Cardiac muscle cell (in vitro differentiated cells and primary cell): ENCODE measurements around the gene SLC2A5. TPM values are rescaled to one million over a fixed set of nuclear protein-coding genes. Genes with fewer than 3 reads are reported as not detected.

Experiments used
- DNase-seq, 2 donors: peaks; one replicate each; pipeline versions ENCODE4 v3.0.0 to v3.0.0-alpha.2; 2010 to 2017; ENCODE audit warnings: low read depth in 1 of 2, low spot score in 1 of 2
- H3K27ac ChIP-seq: fragments of 200-600 bp; sonication (generic); 2 replicates; pipeline ENCODE4 v1.5.1; 2016
- H3K27me3 ChIP-seq: fragments of 200-600 bp; sonication (generic); 2 replicates; pipeline ENCODE4 v1.6.0; 2016; ENCODE audit warnings: control low read depth
- H3K36me3 ChIP-seq: fragments of 200-600 bp; sonication (generic); 2 replicates; pipeline ENCODE4 v1.5.1; 2016; ENCODE audit warnings: control low read depth
- H3K4me1 ChIP-seq: fragments of 200-600 bp; sonication (generic); 2 replicates; pipeline ENCODE4 v1.8.1; 2017; ENCODE audit warnings: low read depth, mild to moderate bottlenecking, mixed run types
- H3K4me3 ChIP-seq: fragments of 200-600 bp; sonication (generic); 2 replicates; pipeline ENCODE4 v1.5.1; 2016; ENCODE audit warnings: mild to moderate bottlenecking
- H3K9me3 ChIP-seq: fragments of 200-600 bp; sonication (generic); 2 replicates; pipeline ENCODE4 v1.5.1; 2017; ENCODE audit warnings: low read depth, mild to moderate bottlenecking, control low read depth
- polyA plus RNA-seq: library from polyadenylated mRNA; unstranded; fragments of >200 nt; fragmentation: Nextera tagmentation; extraction: Ambion mirVana; gene quantifications from 2 replicates; pipeline ENCODE4 v1.2.1, GENCODE V29; 2016
- total RNA-seq: library from RNA; depleted of rRNA; stranded (reverse); fragments of >200 nt; gene quantifications from 2 replicates; pipeline ENCODE4 v1.2.3, GENCODE V29; 2016
- TF ChIP-seq, protein P1 (sequence below): IDR thresholded peaks from 2 replicates; pipeline ENCODE4 v1.5.1; 2012; ENCODE audit warnings: low read depth, mild to moderate bottlenecking, low read length

Gene SLC2A5
- total and polyA plus RNA-seq, 2 experiments from 2014 or later, result not detected

DNA sequence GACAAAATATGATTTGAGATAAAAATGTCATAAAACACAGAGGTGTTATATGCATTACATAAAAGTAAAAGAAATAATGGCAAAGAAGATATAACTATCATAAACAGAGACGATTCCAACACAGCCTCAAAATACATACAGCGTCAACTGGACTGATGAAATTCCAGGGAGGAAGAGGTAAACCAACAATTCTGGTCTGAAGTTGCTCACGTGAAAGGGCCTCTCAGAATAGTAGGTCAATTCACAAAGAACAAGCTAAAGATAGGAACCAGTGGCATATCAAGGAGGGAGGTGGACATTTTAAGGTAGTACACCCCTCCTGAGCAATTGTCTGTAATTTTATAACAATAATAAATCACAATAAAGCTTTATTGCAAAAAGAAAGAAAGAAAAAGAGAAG, 18.6 kb downstream of the SLC2A5 start:
- Histone ChIP-seq H3K36me3 (no peaks in the 10 kb centered on the region), H3K27me3 (no peaks in the 10 kb centered on the region), H3K9me3 (no peaks in the 10 kb centered on the region), H3K4me3 (no peak overlapping the region), H3K27ac (no peak overlapping the region), H3K4me1 (peaks cover 23% of the 10 kb centered on the region)
- TF ChIP-seq, protein P1, sequence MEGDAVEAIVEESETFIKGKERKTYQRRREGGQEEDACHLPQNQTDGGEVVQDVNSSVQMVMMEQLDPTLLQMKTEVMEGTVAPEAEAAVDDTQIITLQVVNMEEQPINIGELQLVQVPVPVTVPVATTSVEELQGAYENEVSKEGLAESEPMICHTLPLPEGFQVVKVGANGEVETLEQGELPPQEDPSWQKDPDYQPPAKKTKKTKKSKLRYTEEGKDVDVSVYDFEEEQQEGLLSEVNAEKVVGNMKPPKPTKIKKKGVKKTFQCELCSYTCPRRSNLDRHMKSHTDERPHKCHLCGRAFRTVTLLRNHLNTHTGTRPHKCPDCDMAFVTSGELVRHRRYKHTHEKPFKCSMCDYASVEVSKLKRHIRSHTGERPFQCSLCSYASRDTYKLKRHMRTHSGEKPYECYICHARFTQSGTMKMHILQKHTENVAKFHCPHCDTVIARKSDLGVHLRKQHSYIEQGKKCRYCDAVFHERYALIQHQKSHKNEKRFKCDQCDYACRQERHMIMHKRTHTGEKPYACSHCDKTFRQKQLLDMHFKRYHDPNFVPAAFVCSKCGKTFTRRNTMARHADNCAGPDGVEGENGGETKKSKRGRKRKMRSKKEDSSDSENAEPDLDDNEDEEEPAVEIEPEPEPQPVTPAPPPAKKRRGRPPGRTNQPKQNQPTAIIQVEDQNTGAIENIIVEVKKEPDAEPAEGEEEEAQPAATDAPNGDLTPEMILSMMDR, result no peak
- no peak for DNase-seq

- H3K9me3 ChIP-seq, result no peaks in the 10 kb centered on the region
- H3K36me3 ChIP-seq, result no peaks in the 10 kb centered on the region
- H3K4me1 ChIP-seq, result peaks cover 23% of the 10 kb centered on the region
- H3K27me3 ChIP-seq, result no peaks in the 10 kb centered on the region
- TF ChIP-seq, protein P1, result no peak
- DNase-seq, result no peak
- no peak overlapping the region for H3K4me3 ChIP-seq
- no peak overlapping the region for H3K27ac ChIP-seq
Measured at GRCh38 chr1:9048551-9048950, 20.9 kb downstream of the SLC2A5 start.

DNA sequence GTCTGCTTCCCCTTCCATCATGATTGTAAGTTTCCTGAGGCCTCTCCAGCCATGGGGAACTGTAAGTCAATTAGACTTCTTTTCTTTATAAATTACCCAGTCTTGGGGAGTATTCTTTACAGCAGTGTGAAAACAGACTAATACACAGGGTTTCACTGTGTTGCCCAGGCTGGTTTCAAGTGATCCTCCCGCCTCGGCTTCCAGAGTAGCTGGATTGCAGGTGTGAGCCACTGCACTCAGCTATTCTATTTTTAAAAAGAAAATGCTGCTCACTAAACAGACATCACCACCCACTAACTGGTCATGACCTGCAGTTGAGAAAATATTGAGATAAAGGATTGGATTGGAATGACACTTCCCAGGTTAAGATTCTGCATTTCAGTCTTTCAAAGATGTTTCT, 22.4 kb downstream of the SLC2A5 start:
- TF ChIP-seq, protein P1, result no peak
- Histone ChIP-seq H3K9me3 (no peaks in the 10 kb centered on the region), H3K4me3 (no peak overlapping the region), H3K27me3 (no peaks in the 10 kb centered on the region), H3K27ac (no peak overlapping the region), H3K4me1 (peaks cover 23% of the 10 kb centered on the region), H3K36me3 (no peaks in the 10 kb centered on the region)
- no peak for DNase-seq

DNA sequence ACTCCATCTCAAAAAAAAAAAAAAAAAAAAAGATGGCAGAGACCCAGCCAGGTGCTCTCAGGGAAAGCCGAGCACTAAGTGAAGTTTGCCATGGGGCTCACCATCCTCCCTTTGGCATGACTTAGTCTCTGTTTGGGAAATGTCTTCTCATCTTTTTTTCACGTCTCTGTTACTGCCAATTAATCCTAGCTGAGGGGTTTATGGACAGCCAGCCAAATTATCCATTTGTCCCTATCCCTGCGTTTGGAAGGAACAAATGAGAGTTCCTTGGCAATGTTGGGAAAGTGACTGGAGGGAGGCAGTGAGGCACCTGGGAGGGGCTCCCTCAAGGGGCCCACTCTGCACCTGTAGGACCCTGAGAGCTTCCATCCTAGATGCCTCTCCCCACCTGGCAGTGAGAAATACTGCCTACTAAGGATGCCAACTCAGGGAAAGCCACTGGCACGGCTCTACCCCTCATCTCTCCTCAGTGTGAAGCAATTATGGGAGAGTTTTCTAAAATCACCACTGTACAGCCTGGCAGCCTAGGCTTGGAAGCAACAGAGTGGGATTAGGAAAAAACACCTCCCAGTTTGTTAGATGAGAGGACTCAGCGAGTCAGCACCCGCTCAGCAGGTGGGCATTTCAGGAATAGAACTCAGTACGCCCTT, 23.4 kb downstream of the SLC2A5 start:
- TF ChIP-seq, protein P1, result no peak

GRCh38 chr1:9044236-9044635, 25.2 kb downstream of the SLC2A5 start:
- TF ChIP-seq, protein P1, result no peak
- no peaks in the 10 kb centered on the region for H3K9me3 ChIP-seq
- H3K4me1 ChIP-seq, result peaks cover 14% of the 10 kb centered on the region
- DNase-seq, result no peak
- H3K36me3 ChIP-seq, result no peaks in the 10 kb centered on the region
- H3K27ac ChIP-seq, result no peak overlapping the region
- no peaks in the 10 kb centered on the region for H3K27me3 ChIP-seq
- no peak overlapping the region for H3K4me3 ChIP-seq

More for the DNA sequence above, 23.4 kb downstream of the SLC2A5 start:
- Histone ChIP-seq H3K4me3 (no peak overlapping the region), H3K4me1 (peaks cover 19% of the 10 kb centered on the region), H3K27me3 (no peaks in the 10 kb centered on the region), H3K9me3 (no peaks in the 10 kb centered on the region), H3K27ac (no peak overlapping the region), H3K36me3 (no peaks in the 10 kb centered on the region)
- no peak for DNase-seq
